ENCODE data around the gene ATP2C2. TPM values are rescaled to one million over a fixed set of nuclear protein-coding genes. Genes with fewer than 3 reads are reported as not detected.
A peak's percentile ranks its signal among the peaks of the same experiment; 100 is the strongest.
"Not testable (repeated sequence)": the region's sequence is repeated elsewhere in the genome, so short reads cannot be mapped to it uniquely, and the experiment has no call there.

The ATP2C2 gene
- total RNA-seq, 6 donors from 2014 or later: 36.6 to 153 (median 61.5) TPM

- WGBS, 2 donors: 87 to 88% methylated on average over 22 to 38 of the region's 38 CpGs
- ATAC-seq (ENCODE audit: low FRiP score in 2 of 2): no peak
- no peak overlapping the region for H3K27ac ChIP-seq
- DNase-seq: peak; percentile 69 to 72
- no peaks in the 10 kb centered on the region for H3K4me1 ChIP-seq
- TF ChIP-seq POLR2AphosphoS5 (IDR thresholded peaks at IDR 0.05) (peak in 1 of 2 donors; percentile 31), POLR2A (IDR thresholded peaks at IDR 0.05) (no peak)
- H3K36me3 ChIP-seq: peaks cover 0 to 6% (median 5%) of the 10 kb centered on the region in 4 donors
- no peaks in the 10 kb centered on the region for H3K27me3 ChIP-seq
- no peak overlapping the region for H3K4me3 ChIP-seq
- H3K9me3 ChIP-seq: no peaks in the 10 kb centered on the region
Measured at GRCh38 chr16:84449156-84450140, 81.1 kb downstream of the ATP2C2 start.

- ATAC-seq (ENCODE audit: low FRiP score in 2 of 2) (no peak), DNase-seq (peak in 1 of 2 donors; percentile 10)
- no peak for TF ChIP-seq POLR2AphosphoS5 (IDR thresholded peaks at IDR 0.05)
- no peak for TF ChIP-seq EP300 (IDR thresholded peaks at IDR 0.05)
- TF ChIP-seq CTCF (IDR thresholded peaks at IDR 0.05): no peak
- TF ChIP-seq POLR2A (IDR thresholded peaks at IDR 0.05): no peak
- H3K27ac ChIP-seq: no peak overlapping the region
- H3K36me3 ChIP-seq: peaks cover 0 to 6% (median 5%) of the 10 kb centered on the region in 4 donors
- H3K27me3 ChIP-seq: no peaks in the 10 kb centered on the region
- 89 to 95% methylated on average over 11 of the region's 11 CpGs for WGBS, 2 donors
- H3K4me1 ChIP-seq: no peaks in the 10 kb centered on the region
- H3K4me3 ChIP-seq: no peak overlapping the region
- no peaks in the 10 kb centered on the region for H3K9me3 ChIP-seq
Measured at GRCh38 chr16:84450176-84450865, 82.0 kb downstream of the ATP2C2 start.

- ATAC-seq (ENCODE audit: low FRiP score in 2 of 2); H3K27me3 ChIP-seq; H3K4me1 ChIP-seq; H3K9me3 ChIP-seq; H3K4me3 ChIP-seq; H3K27ac ChIP-seq; H3K36me3 ChIP-seq: not testable (repeated sequence)
- 89 to 94% methylated on average over 4 to 9 of the region's 9 CpGs for WGBS, 2 donors
- peak in 1 of 2 donors; percentile 6 for DNase-seq
Measured at GRCh38 chr16:84451010-84451676, 82.8 kb downstream of the ATP2C2 start.

GRCh38 chr16:84451781-84452180 lies 83.4 kb downstream of the ATP2C2 start:
- H3K9me3 ChIP-seq: no peaks in the 10 kb centered on the region
- ATAC-seq (ENCODE audit: low FRiP score in 2 of 2) (no peak), DNase-seq (peak in 1 of 2 donors; percentile 10)
- H3K4me1 ChIP-seq: no peaks in the 10 kb centered on the region
- no peak overlapping the region for H3K27ac ChIP-seq
- H3K27me3 ChIP-seq: no peaks in the 10 kb centered on the region
- no peak overlapping the region for H3K4me3 ChIP-seq
- peaks cover 0 to 6% (median 5%) of the 10 kb centered on the region in 4 donors for H3K36me3 ChIP-seq
- 82 to 85% methylated on average over 17 of the region's 17 CpGs for WGBS, 2 donors
- TF ChIP-seq CTCF (IDR thresholded peaks at IDR 0.05): no peak
- no peak for TF ChIP-seq POLR2AphosphoS5 (IDR thresholded peaks at IDR 0.05)

- no peak overlapping the region for H3K4me3 ChIP-seq
- no peaks in the 10 kb centered on the region for H3K4me1 ChIP-seq
- TF ChIP-seq POLR2AphosphoS5 (IDR thresholded peaks at IDR 0.05): no peak
- TF ChIP-seq EP300 (IDR thresholded peaks at IDR 0.05): no peak
- no peak for TF ChIP-seq POLR2A (IDR thresholded peaks at IDR 0.05)
- TF ChIP-seq CTCF (IDR thresholded peaks at IDR 0.05): no peak
- H3K27ac ChIP-seq: no peak overlapping the region
- no peak for ATAC-seq (ENCODE audit: low FRiP score in 2 of 2)
- WGBS, 2 donors: 82 to 86% methylated on average over 31 to 32 of the region's 34 CpGs
- peaks cover 0 to 6% (median 3%) of the 10 kb centered on the region in 4 donors for H3K36me3 ChIP-seq
- H3K27me3 ChIP-seq: no peaks in the 10 kb centered on the region
- DNase-seq: peak; percentile 12 to 58
- H3K9me3 ChIP-seq: no peaks in the 10 kb centered on the region
Measured at GRCh38 chr16:84453061-84453752, 84.9 kb downstream of the ATP2C2 start.
